Left lung (tissue), 10 donors: ENCODE results near the gene POLD4. TPM values are rescaled to one million over a fixed set of nuclear protein-coding genes. Genes with fewer than 3 reads are reported as not detected.

Source experiments
- ATAC-seq: fragments of 200-7000 bp; cut with Tn5 transposase; one replicate; pipeline ENCODE4 v1.9.1; 2020; ENCODE audit warnings: moderate library complexity
- DNase-seq, 4 donors: peaks; one replicate each; pipeline ENCODE4 v3.0.0-alpha.2; 2013 to 2020
- H3K27ac ChIP-seq, 2 donors: fragments of 200-600 bp; sonication (generic) in 1 of 2; one replicate each; pipeline versions ENCODE4 v1.5.0 to v1.8.0; 2020 to 2021
- H3K27me3 ChIP-seq, 2 donors: fragments of 200-600 bp; sonication (generic) in 1 of 2; one replicate each; pipeline versions ENCODE4 v1.5.0 to v1.8.0; 2020 to 2021
- H3K36me3 ChIP-seq, 2 donors: fragments of 200-600 bp; sonication (generic) in 1 of 2; one replicate each; pipeline versions ENCODE4 v1.5.0 to v1.8.0; 2020 to 2021
- H3K4me1 ChIP-seq, 2 donors: fragments of 200-600 bp; one replicate each; pipeline ENCODE4 v1.8.0; 2021
- H3K4me3 ChIP-seq, 2 donors: fragments of 200-600 bp; sonication (generic) in 1 of 2; one replicate each; pipeline versions ENCODE4 v1.5.0 to v1.8.0; 2020 to 2021; ENCODE audit warnings: mild to moderate bottlenecking in 1 of 2
- H3K9me3 ChIP-seq, 2 donors: fragments of 200-600 bp; sonication (generic) in 1 of 2; one replicate each; pipeline versions ENCODE4 v1.5.0 to v1.8.0; 2020 to 2021
- CTCF ChIP-seq, 2 donors: fragments of 200-600 bp; sonication (generic) in 1 of 2; IDR thresholded peaks; one replicate each; pipeline versions ENCODE4 v1.5.0 to v1.8.0; 2021; ENCODE audit warnings: antibody characterized with exemption in 2 of 2
- intact Hi-C, 2 donors: fragments of 100-400 bp; cut with DNase I; formaldehyde crosslinking; loops; one replicate each; pipeline versions ENCODE4 v1.11.2 to v1.14.2; 2022
- polyA plus RNA-seq, 6 donors: library from polyadenylated mRNA; unstranded; fragments of 120-200 nt; gene quantifications; one replicate each; pipeline ENCODE4 v1.2.1, GENCODE V29; 2013; ENCODE audit not compliant: insufficient read length in 6 of 6
- total RNA-seq, 2 donors: library from RNA; stranded (reverse); fragmentation: NEBNext Ultra II Directional; extraction: Animal tissue kit (Norgen Biotek cat#: 25700); gene quantifications; one replicate each; pipeline ENCODE4 v1.2.1, GENCODE V29; 2021
- donor health status: DM: no; HTN: yes; CAD: no.
- donor health status: DM: no; HTN: no; CAD: no.

Gene POLD4
- total and polyA plus RNA-seq, 8 donors = 26.7 to 77.3 (median 33.8) TPM

DNA sequence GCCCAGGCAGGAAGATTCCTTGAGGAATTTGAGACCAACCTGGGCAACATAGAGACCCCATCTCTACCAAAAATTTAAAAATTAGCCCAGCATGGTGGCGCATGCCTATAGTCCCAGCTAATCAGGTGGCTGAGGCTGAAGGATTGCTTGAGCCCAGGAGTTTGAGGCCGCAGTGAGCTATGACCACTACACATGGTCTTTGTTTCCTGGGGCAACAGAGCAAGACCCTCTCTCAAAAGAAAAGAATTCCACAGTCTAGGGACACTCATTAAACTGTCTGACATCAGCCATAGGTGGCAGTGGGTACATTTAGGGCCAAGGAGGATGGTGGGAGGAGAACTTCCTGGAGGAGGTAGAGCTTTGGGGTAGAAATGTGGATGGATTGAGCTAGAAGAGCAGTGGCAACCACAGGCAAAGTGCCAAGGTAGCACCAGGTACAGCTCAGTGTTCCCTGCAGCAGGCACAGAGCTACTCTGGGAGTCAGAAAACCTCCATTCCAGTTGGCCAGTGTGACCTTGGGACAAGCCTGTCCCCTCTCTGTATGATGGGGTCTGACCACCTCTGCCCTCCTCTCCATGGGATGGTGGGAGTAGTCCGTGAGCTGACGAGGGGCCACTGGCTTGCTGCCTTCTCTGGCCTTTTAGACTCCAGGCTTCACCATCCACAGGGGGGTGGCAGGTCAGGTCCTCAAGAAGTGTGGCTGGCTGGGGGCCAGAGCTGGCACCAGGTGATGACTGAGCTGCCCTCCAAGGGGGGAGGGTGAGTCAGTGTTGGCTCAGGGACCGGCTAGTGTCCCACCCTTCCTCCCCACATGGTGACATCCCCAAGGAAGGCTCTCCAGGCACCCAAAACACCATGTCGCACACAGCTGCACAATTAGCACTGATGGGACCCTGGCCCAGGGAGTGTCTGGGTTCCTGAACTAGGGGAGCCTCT, 23.8 kb upstream of the POLD4 start:
- ATAC-seq (no peak), DNase-seq (no peak)
- Histone ChIP-seq H3K27me3 (no peaks in the 10 kb centered on the region), H3K9me3 (no peaks in the 10 kb centered on the region), H3K36me3 (no peaks in the 10 kb centered on the region), H3K27ac (no peak overlapping the region), H3K4me1 (peaks cover 2 to 55% of the 10 kb centered on the region in 2 donors), H3K4me3 (no peak overlapping the region)
- TF ChIP-seq CTCF (IDR thresholded peaks at IDR 0.05) = no peak
- intact Hi-C loops = loop anchor here in 1 of 2 donors (5.0 kb wide), 1 partner anchor 115 kb away; no protein-coding TSS in a partner anchor

GRCh38 chr11:67376063-67376820, 22.9 kb upstream of the POLD4 start:
- DNase-seq (no peak), ATAC-seq (no peak)
- intact Hi-C loops = loop anchor here in 1 of 2 donors (5.0 kb wide), 1 partner anchor 114 kb away; no protein-coding TSS in a partner anchor
- Histone ChIP-seq H3K4me1 (peaks cover 10 to 55% of the 10 kb centered on the region in 2 donors), H3K4me3 (no peak overlapping the region), H3K27me3 (no peaks in the 10 kb centered on the region), H3K36me3 (no peaks in the 10 kb centered on the region), H3K9me3 (no peaks in the 10 kb centered on the region), H3K27ac (no peak overlapping the region)
- TF ChIP-seq CTCF (IDR thresholded peaks at IDR 0.05) = no peak

DNA sequence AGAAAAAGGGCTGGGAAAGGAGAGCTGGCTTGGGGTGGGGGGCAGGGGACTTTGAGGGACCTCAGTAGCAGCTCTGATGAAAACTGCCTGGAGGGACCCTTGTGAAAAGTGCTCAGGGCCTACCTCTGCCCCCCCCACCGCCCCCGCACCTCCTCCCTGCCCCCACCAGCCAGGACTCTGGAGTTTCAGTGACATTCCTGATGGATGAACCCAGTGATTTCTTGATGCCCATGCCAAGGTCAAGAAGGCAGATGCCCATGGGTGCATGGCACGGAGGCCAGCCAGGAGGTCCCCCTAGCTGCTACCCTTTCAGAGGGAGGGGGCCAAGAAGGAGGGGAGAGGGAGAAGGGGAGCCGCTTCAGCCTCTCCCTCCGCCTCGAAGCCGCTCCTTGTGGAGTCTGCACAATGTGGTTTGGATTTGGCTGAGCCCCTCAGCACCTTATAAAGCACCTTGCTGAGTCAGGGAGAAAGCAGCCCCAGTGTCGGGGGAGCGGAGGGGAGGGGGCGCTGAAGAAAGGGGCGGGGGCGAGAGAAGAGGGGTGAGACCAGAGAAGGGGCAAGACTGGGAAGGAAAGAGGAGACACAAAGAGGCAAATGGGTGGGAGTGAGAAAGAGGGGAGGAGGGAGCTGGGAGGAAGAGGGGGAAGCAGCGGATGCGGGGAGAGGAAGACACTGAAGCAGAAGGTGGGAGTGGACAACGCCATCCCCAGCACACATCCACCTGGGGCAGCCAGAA, 22.1 kb upstream of the POLD4 start:
- Histone ChIP-seq H3K4me3 (no peak overlapping the region), H3K9me3 (no peaks in the 10 kb centered on the region), H3K27ac (no peak overlapping the region), H3K36me3 (no peaks in the 10 kb centered on the region), H3K4me1 (peaks cover 18 to 56% of the 10 kb centered on the region in 2 donors), H3K27me3 (no peaks in the 10 kb centered on the region)
- intact Hi-C loops = loop anchor here in 1 of 2 donors (5.0 kb wide), 1 partner anchor 113 kb away; no protein-coding TSS in a partner anchor
- no peak for TF ChIP-seq CTCF (IDR thresholded peaks at IDR 0.05)
- ATAC-seq (no peak), DNase-seq (no peak)

DNA sequence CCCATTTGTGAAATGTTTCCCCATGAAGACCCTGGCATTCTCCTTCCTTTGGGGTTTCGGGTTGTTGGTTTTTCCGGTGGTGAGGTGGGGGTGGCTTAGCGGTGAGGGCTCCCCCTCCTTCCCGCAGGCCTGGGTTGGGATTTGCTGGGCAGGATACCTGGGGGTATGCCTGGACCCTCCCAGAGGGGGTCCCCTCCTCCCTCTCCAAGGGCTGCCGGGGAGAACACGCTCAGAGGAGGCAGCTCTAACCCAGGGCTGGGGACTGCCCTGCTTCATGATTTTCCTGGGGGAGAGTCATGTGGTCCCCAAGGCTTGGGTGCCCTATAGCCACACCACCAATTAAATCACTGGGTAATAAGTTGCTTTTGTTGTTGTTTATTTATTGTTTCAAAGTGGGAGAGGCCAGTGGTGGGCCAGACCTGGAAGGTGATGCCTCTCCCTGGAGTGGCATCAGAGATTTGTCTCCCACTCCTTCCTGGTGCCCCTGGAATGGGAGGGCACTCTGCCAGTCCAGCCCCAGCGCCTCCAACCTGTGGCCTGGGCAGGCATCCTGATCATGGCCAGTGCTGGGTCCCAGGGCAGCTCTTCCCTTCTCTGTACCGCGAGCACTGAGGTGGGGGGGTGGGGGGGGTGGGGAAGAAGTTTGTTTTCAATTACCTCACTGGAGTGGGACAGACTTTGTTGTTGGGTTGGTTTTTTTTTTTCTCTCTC, 21.4 kb upstream of the POLD4 start:
- Histone ChIP-seq H3K4me3 (peak overlapping the region in 1 of 2 donors; percentile 68), H3K9me3 (no peaks in the 10 kb centered on the region), H3K27ac (peak overlapping the region; percentile 85 to 89), H3K4me1 (peaks cover 18 to 60% of the 10 kb centered on the region in 2 donors), H3K27me3 (no peaks in the 10 kb centered on the region), H3K36me3 (no peaks in the 10 kb centered on the region)
- DNase-seq (no peak), ATAC-seq (no peak)
- intact Hi-C loops = loop anchor here in 1 of 2 donors (5.0 kb wide), 1 partner anchor 112 kb away; no protein-coding TSS in a partner anchor
- TF ChIP-seq CTCF (IDR thresholded peaks at IDR 0.05) = no peak
